Upper lobe of left lung (tissue), 6 donors: ENCODE measurements around the gene AFAP1L2. TPM values are rescaled to one million over a fixed set of nuclear protein-coding genes. Genes with fewer than 3 reads are reported as not detected.

ENCODE experiments used
- ATAC-seq, 2 donors: fragments of 200-7000 bp; cut with Tn5 transposase; one replicate each; pipeline ENCODE4 v1.9.1; 2022; ENCODE audit warnings: mild to moderate bottlenecking in 2 of 2, moderate library complexity in 2 of 2; ENCODE audit not compliant: low FRiP score in 2 of 2
- DNase-seq, 2 donors: peaks; one replicate each; pipeline ENCODE4 v3.0.0-alpha.2; 2019 to 2020
- H3K27ac ChIP-seq, 4 donors: fragments of 200-600 bp; sonication (generic); one replicate each; pipeline ENCODE4 v1.5.1; 2016 to 2019
- H3K27me3 ChIP-seq, 4 donors: fragments of 200-600 bp; sonication (generic); one replicate each; pipeline ENCODE4 v1.5.1; 2017 to 2019
- H3K36me3 ChIP-seq, 4 donors: fragments of 200-600 bp; sonication (generic); one replicate each; pipeline ENCODE4 v1.5.1; 2016 to 2019
- H3K4me1 ChIP-seq, 4 donors: fragments of 200-600 bp; sonication (generic); one replicate each; pipeline ENCODE4 v1.5.1; 2018 to 2019
- H3K4me3 ChIP-seq, 4 donors: fragments of 200-600 bp; sonication (generic); one replicate each; pipeline ENCODE4 v1.5.1; 2017 to 2019; ENCODE audit warnings: mild to moderate bottlenecking in 2 of 4, moderate library complexity in 1 of 4
- H3K9me3 ChIP-seq, 4 donors: fragments of 200-600 bp; sonication (generic); one replicate each; pipeline ENCODE4 v1.5.1; 2018 to 2019
- EP300 ChIP-seq, 4 donors: sonication (generic); formaldehyde crosslinking; IDR thresholded peaks; one replicate each; pipeline ENCODE4 v1.5.1; 2017; ENCODE audit warnings: antibody characterized with exemption in 4 of 4, control low read depth in 2 of 4
- POLR2A ChIP-seq, 4 donors: fragments of 450-650 bp; IDR thresholded peaks; one replicate each; pipeline ENCODE4 v1.5.1; 2016 to 2017; ENCODE audit warnings: antibody characterized with exemption in 4 of 4, mild to moderate bottlenecking in 2 of 4
- POLR2AphosphoS5 ChIP-seq, 2 donors: sonication (generic); formaldehyde crosslinking; IDR thresholded peaks; one replicate each; pipeline ENCODE4 v1.5.1; 2017; ENCODE audit warnings: antibody characterized with exemption in 2 of 2
- WGBS, 2 donors: methylation state at CpG; one replicate each; pipeline ENCODE4 v1.1.5; 2017 to 2018; 5-methylcytosine and 5-hydroxymethylcytosine counted together
- total RNA-seq, 6 donors: library from RNA; depleted of rRNA in 4 of 6; stranded (reverse); fragments of >200 nt in 4 of 6; gene quantifications; one replicate each; pipeline versions ENCODE4 v1.1.0 to v1.2.1, GENCODE V29; 2016 to 2021
- TF ChIP-seq, protein P1 (sequence below), 6 experiments: fragments of 450-650 bp in 4 of 6; fragments of 200-600 bp in 2 of 6; sonication (generic) in 2 of 6; IDR thresholded peaks; one replicate each; pipeline ENCODE4 v1.5.1; 2016 to 2019; ENCODE audit warnings: antibody characterized with exemption in 6 of 6
- donor health status: DM: no; HTN: no; CAD: no; lungs with moderate emphysema.
- donor health status: DM: no; HTN: yes; CAD: no; lungs with severe emphysema.

The AFAP1L2 gene
- total RNA-seq, 6 donors from 2014 or later, result 2.3 to 9.6 (median 3.4) TPM

- no peak for ATAC-seq
- no peaks in the 10 kb centered on the region for H3K27me3 ChIP-seq
- WGBS, 2 donors, result 45 to 58% methylated on average over 5 of the region's 5 CpGs
- H3K4me3 ChIP-seq, result no peak overlapping the region
- H3K4me1 ChIP-seq, result no peaks in the 10 kb centered on the region
- no peak for TF ChIP-seq EP300 (IDR thresholded peaks at IDR 0.05)
- TF ChIP-seq POLR2AphosphoS5 (IDR thresholded peaks at IDR 0.05), result no peak
- TF ChIP-seq, protein P1, sequence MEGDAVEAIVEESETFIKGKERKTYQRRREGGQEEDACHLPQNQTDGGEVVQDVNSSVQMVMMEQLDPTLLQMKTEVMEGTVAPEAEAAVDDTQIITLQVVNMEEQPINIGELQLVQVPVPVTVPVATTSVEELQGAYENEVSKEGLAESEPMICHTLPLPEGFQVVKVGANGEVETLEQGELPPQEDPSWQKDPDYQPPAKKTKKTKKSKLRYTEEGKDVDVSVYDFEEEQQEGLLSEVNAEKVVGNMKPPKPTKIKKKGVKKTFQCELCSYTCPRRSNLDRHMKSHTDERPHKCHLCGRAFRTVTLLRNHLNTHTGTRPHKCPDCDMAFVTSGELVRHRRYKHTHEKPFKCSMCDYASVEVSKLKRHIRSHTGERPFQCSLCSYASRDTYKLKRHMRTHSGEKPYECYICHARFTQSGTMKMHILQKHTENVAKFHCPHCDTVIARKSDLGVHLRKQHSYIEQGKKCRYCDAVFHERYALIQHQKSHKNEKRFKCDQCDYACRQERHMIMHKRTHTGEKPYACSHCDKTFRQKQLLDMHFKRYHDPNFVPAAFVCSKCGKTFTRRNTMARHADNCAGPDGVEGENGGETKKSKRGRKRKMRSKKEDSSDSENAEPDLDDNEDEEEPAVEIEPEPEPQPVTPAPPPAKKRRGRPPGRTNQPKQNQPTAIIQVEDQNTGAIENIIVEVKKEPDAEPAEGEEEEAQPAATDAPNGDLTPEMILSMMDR (IDR thresholded peaks at IDR 0.05), result no peak
- no peak for TF ChIP-seq POLR2A (IDR thresholded peaks at IDR 0.05)
- H3K27ac ChIP-seq, result no peak overlapping the region
- no peaks in the 10 kb centered on the region for H3K36me3 ChIP-seq
- no peak for DNase-seq
- H3K9me3 ChIP-seq, result no peaks in the 10 kb centered on the region
These were observed 12.0 kb downstream of the AFAP1L2 start for GRCh38 chr10:114392112-114392835.

DNA sequence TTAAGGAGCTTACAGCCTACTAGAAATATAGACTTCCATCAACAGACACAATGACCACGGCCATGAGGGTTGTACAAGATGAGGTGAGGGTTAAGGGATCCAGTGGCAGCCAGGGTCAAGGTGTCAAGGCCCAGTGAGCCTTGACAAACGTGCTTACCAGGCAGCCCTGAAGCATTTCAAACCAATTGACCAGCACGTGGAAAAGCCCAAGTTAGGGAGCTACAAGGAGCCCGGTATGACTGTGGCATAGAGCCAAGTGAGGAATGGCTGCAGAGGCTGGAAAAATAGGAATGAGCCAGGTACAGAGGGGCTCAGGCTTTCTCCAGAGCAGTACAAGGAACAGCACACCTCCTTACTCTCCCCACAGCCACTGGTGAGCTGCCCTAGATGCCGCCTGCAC, 12.7 kb downstream of the AFAP1L2 start:
- Histone ChIP-seq H3K4me1 (no peaks in the 10 kb centered on the region), H3K36me3 (no peaks in the 10 kb centered on the region), H3K27ac (no peak overlapping the region), H3K4me3 (no peak overlapping the region), H3K27me3 (no peaks in the 10 kb centered on the region), H3K9me3 (no peaks in the 10 kb centered on the region)
- no peak for DNase-seq
- TF ChIP-seq POLR2A (IDR thresholded peaks at IDR 0.05) (no peak), EP300 (IDR thresholded peaks at IDR 0.05) (no peak), POLR2AphosphoS5 (IDR thresholded peaks at IDR 0.05) (no peak)
- TF ChIP-seq, protein P1 (IDR thresholded peaks at IDR 0.05), result no peak
- whole genome bisulfite sequencing, 2 donors, result 78 to 80% methylated on average over 5 of the region's 5 CpGs
- ATAC-seq, result no peak

GRCh38 chr10:114389426-114389825, 14.9 kb downstream of the AFAP1L2 start:
- no peak for TF ChIP-seq EP300 (IDR thresholded peaks at IDR 0.05)
- TF ChIP-seq POLR2A (IDR thresholded peaks at IDR 0.05), result no peak
- TF ChIP-seq POLR2AphosphoS5 (IDR thresholded peaks at IDR 0.05), result no peak
- TF ChIP-seq, protein P1 (IDR thresholded peaks at IDR 0.05), result no peak
- no peak for ATAC-seq
- no peak overlapping the region for H3K4me3 ChIP-seq
- H3K27ac ChIP-seq, result no peak overlapping the region
- H3K36me3 ChIP-seq, result no peaks in the 10 kb centered on the region
- no peak for DNase-seq
- 71 to 82% methylated on average over 3 to 5 of the region's 5 CpGs for WGBS, 2 donors
- no peaks in the 10 kb centered on the region for H3K4me1 ChIP-seq
- H3K27me3 ChIP-seq, result no peaks in the 10 kb centered on the region
- H3K9me3 ChIP-seq, result no peaks in the 10 kb centered on the region

DNA sequence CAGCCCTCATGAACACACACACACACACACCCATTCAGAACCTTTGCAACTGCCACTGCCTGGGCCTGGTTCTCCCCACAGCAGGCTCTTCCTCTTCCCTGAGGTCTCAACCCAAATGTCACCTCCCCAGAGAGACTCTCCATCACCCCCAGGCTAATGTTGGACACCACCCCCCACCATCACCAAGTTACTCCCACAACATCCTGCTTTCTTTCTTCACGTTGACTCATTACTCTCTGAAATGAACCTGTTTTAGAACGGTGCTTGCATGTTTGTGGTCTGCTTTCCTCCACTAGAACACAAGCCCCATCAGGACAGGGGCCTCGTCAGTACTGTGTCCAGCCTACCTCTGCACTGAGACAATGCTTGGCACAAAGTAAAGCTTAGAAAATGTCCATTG, 16.0 kb downstream of the AFAP1L2 start:
- no peaks in the 10 kb centered on the region for H3K36me3 ChIP-seq
- TF ChIP-seq, protein P1 (IDR thresholded peaks at IDR 0.05), result no peak
- no peak for TF ChIP-seq POLR2AphosphoS5 (IDR thresholded peaks at IDR 0.05)
- TF ChIP-seq POLR2A (IDR thresholded peaks at IDR 0.05), result no peak
- H3K27ac ChIP-seq, result no peak overlapping the region
- no peak overlapping the region for H3K4me3 ChIP-seq
- H3K27me3 ChIP-seq, result no peaks in the 10 kb centered on the region
- no peaks in the 10 kb centered on the region for H3K4me1 ChIP-seq
- no peaks in the 10 kb centered on the region for H3K9me3 ChIP-seq
- ATAC-seq, result no peak
- WGBS, 2 donors, result 51 to 64% methylated on average over 3 of the region's 3 CpGs
- no peak for DNase-seq

- WGBS, 2 donors, result 81 to 84% methylated on average over 3 to 4 of the region's 4 CpGs
- H3K27ac ChIP-seq, result no peak overlapping the region
These were observed 16.5 kb downstream of the AFAP1L2 start for GRCh38 chr10:114387784-114388183.

More at GRCh38 chr10:114387784-114388183, 16.5 kb downstream of the AFAP1L2 start:
- DNase-seq (no peak), ATAC-seq (no peak)
- no peak overlapping the region for H3K4me3 ChIP-seq
- no peaks in the 10 kb centered on the region for H3K9me3 ChIP-seq
- no peaks in the 10 kb centered on the region for H3K36me3 ChIP-seq
- TF ChIP-seq EP300 (IDR thresholded peaks at IDR 0.05) (no peak), POLR2A (IDR thresholded peaks at IDR 0.05) (no peak), POLR2AphosphoS5 (IDR thresholded peaks at IDR 0.05) (no peak)
- TF ChIP-seq, protein P1 (IDR thresholded peaks at IDR 0.05), result no peak
- no peaks in the 10 kb centered on the region for H3K27me3 ChIP-seq
- H3K4me1 ChIP-seq, result no peaks in the 10 kb centered on the region
